ENCODE data around the gene DCAF10.

DCAF10 gene

GRCh38 chr9:37836386-37836785 is 35.8 kb downstream of the DCAF10 start:
- Histone ChIP-seq H4K20me1 (ENCODE audit: insufficient read depth, low read length) (no peaks in the 10 kb centered on the region), H3K9me3 (ENCODE audit: low read length) (no peaks in the 10 kb centered on the region), H3K27me3 (ENCODE audit: insufficient read depth, low read length) (no peaks in the 10 kb centered on the region), H3K4me1 (ENCODE audit: insufficient read depth, low read length, severe bottlenecking) (no peaks in the 10 kb centered on the region), H3K79me2 (ENCODE audit: insufficient read depth, low read length) (no peaks in the 10 kb centered on the region), H3F3A (ENCODE audit: insufficient read depth, low read length) (no peaks in the 10 kb centered on the region), H3K27ac (ENCODE audit: low read depth, low read length, poor library complexity, severe bottlenecking) (no peak overlapping the region), H3K36me3 (ENCODE audit: insufficient read depth, low read length) (peaks cover 10% of the 10 kb centered on the region; the same call in 1 of the 2 replicates), H3K9ac (ENCODE audit: low read length) (no peak overlapping the region), H3K4me3 (ENCODE audit: low read depth, low read length, poor library complexity, severe bottlenecking) (no peak overlapping the region), H3K9me2 (ENCODE audit: low read depth, low read length) (no peaks in the 10 kb centered on the region), H2AFZ (ENCODE audit: low read length) (no peak overlapping the region), H3K4me2 (ENCODE audit: low read length) (no peak overlapping the region)
- TF ChIP-seq, protein P1, sequence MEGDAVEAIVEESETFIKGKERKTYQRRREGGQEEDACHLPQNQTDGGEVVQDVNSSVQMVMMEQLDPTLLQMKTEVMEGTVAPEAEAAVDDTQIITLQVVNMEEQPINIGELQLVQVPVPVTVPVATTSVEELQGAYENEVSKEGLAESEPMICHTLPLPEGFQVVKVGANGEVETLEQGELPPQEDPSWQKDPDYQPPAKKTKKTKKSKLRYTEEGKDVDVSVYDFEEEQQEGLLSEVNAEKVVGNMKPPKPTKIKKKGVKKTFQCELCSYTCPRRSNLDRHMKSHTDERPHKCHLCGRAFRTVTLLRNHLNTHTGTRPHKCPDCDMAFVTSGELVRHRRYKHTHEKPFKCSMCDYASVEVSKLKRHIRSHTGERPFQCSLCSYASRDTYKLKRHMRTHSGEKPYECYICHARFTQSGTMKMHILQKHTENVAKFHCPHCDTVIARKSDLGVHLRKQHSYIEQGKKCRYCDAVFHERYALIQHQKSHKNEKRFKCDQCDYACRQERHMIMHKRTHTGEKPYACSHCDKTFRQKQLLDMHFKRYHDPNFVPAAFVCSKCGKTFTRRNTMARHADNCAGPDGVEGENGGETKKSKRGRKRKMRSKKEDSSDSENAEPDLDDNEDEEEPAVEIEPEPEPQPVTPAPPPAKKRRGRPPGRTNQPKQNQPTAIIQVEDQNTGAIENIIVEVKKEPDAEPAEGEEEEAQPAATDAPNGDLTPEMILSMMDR (IDR thresholded peaks at IDR 0.05; ENCODE audit: low read length), result no peak
- TF ChIP-seq EZH2 (IDR thresholded peaks at IDR 0.05; ENCODE audit: borderline replicate concordance, low read length), result no peak

GRCh38 chr9:37839496-37840461 is 39.2 kb downstream of the DCAF10 start:
- no peaks in the 10 kb centered on the region for H3F3A ChIP-seq (ENCODE audit: insufficient read depth, low read length)
- H3K9ac ChIP-seq (ENCODE audit: low read length), result no peak overlapping the region
- H3K27me3 ChIP-seq (ENCODE audit: insufficient read depth, low read length), result no peaks in the 10 kb centered on the region
- no peak overlapping the region for H3K4me2 ChIP-seq (ENCODE audit: low read length)
- no peak for TF ChIP-seq EZH2 (IDR thresholded peaks at IDR 0.05; ENCODE audit: borderline replicate concordance, low read length)
- TF ChIP-seq, protein P1 (IDR thresholded peaks at IDR 0.05; ENCODE audit: low read length), result no peak
- H4K20me1 ChIP-seq (ENCODE audit: insufficient read depth, low read length), result no peaks in the 10 kb centered on the region
- no peak overlapping the region for H2AFZ ChIP-seq (ENCODE audit: low read length)
- H3K36me3 ChIP-seq (ENCODE audit: insufficient read depth, low read length), result peaks cover 3% of the 10 kb centered on the region; the same call in 1 of the 2 replicates
- no peak overlapping the region for H3K27ac ChIP-seq (ENCODE audit: low read depth, low read length, poor library complexity, severe bottlenecking)
- no peaks in the 10 kb centered on the region for H3K9me2 ChIP-seq (ENCODE audit: low read depth, low read length)
- no peaks in the 10 kb centered on the region for H3K79me2 ChIP-seq (ENCODE audit: insufficient read depth, low read length)
- no peaks in the 10 kb centered on the region for H3K9me3 ChIP-seq (ENCODE audit: low read length)
- no peaks in the 10 kb centered on the region for H3K4me1 ChIP-seq (ENCODE audit: insufficient read depth, low read length, severe bottlenecking)
- H3K4me3 ChIP-seq (ENCODE audit: low read depth, low read length, poor library complexity, severe bottlenecking), result no peak overlapping the region

DNA sequence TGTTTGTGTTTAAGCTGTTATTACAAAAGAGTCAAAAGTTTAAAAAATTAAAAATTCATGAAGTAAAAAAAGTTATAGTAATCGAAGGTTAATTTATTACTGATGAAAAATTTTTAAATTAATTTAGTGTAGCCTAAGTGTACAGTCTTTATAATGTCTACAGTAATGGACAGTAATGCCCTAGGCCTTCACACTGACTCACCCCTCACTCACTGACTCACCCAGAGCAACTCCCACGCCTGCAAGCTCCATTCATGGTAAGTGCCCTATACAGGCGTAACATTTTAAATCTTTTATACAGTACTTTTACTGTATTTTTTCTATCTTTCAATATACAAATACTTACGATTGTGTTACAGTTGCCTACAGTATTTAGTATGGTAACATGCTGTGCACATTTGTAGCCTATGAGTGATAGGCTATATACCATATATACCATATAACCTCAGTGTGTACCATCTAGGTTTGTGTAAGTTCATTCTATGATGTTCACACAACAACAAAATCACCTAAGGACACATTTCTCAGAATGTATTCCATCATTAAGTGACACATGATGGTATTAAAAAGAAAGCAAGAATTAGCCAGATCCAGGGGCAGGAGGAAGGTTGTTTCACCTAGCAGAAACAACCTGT is 40.1 kb downstream of the DCAF10 start:
- H3F3A ChIP-seq (ENCODE audit: insufficient read depth, low read length), result no peaks in the 10 kb centered on the region
- no peak for TF ChIP-seq EZH2 (IDR thresholded peaks at IDR 0.05; ENCODE audit: borderline replicate concordance, low read length)
- TF ChIP-seq, protein P1 (IDR thresholded peaks at IDR 0.05; ENCODE audit: low read length), result no peak
- no peaks in the 10 kb centered on the region for H3K9me2 ChIP-seq (ENCODE audit: low read depth, low read length)
- no peaks in the 10 kb centered on the region for H3K4me1 ChIP-seq (ENCODE audit: insufficient read depth, low read length, severe bottlenecking)
- H3K36me3 ChIP-seq (ENCODE audit: insufficient read depth, low read length), result peaks cover 3% of the 10 kb centered on the region; the same call in 1 of the 2 replicates
- no peak overlapping the region for H3K27ac ChIP-seq (ENCODE audit: low read depth, low read length, poor library complexity, severe bottlenecking)
- H3K79me2 ChIP-seq (ENCODE audit: insufficient read depth, low read length), result no peaks in the 10 kb centered on the region
- H3K9ac ChIP-seq (ENCODE audit: low read length), result no peak overlapping the region
- no peak overlapping the region for H3K4me2 ChIP-seq (ENCODE audit: low read length)
- H2AFZ ChIP-seq (ENCODE audit: low read length), result no peak overlapping the region
- no peaks in the 10 kb centered on the region for H4K20me1 ChIP-seq (ENCODE audit: insufficient read depth, low read length)
- H3K9me3 ChIP-seq (ENCODE audit: low read length), result no peaks in the 10 kb centered on the region
- no peak overlapping the region for H3K4me3 ChIP-seq (ENCODE audit: low read depth, low read length, poor library complexity, severe bottlenecking)
- no peaks in the 10 kb centered on the region for H3K27me3 ChIP-seq (ENCODE audit: insufficient read depth, low read length)
